Smooth muscle cell of trachea (primary cell): ENCODE data around the gene ZNF350. TPM values are rescaled to one million over a fixed set of nuclear protein-coding genes. Genes with fewer than 3 reads are reported as not detected.

Source experiments
- total RNA-seq: library from RNA; depleted of rRNA; stranded (reverse); fragments of >200 nt; gene quantifications from 2 replicates; pipeline ENCODE4 v1.2.1, GENCODE V29; 2014

The ZNF350 gene
- 12.2 and 17.0 TPM in 2 replicates for total RNA-seq

DNA sequence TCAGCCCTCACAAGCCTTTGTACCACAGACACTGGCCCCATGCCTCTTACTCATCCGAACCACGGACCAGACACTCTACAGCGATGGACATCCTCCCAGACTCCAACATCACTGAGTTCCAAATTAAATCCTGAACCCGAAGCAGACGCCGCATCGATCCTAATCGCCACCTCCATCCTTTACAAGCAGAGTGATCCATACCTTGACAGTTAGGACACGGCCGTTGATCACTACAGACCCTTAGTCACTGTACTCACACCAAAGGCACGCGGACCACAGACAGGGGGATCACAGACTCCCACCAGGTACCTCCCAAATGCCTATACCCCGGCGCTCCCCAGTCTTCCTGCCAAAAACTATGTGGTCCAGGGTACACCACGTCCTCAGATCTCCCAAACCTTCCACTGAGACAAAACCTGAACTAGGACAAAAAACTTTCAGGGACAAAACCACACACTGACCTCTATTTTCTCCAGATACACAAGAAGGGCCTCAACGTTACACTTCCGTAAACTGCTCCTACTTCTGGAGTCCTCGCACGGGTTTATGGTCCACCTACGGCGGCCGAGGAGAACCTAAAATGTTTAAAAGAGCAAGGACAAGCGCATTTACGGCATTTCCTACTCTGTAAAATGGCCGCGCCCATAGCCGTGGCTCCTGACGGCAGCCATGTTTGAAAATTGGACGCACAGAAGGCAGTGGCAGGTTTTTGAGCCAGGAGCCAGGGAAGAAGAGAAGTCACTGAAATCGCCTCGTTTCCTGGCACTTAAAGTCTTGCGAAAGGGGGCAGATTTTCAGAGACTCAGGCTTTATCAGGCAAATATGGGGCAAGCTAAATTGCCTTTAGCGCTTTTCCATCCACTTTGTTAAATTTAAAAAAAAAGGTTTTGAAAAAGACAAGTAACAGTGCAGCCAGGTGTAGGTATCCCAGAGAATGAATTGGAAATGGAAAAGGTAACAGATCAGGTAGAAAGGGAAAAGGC lies at the start of gene ZNF350:
Gene ZNF350, minus strand, starts transcription at position 532 of the 983 bp plus-strand sequence. CDS start 12,480 bp downstream, outside the sequence.

DNA sequence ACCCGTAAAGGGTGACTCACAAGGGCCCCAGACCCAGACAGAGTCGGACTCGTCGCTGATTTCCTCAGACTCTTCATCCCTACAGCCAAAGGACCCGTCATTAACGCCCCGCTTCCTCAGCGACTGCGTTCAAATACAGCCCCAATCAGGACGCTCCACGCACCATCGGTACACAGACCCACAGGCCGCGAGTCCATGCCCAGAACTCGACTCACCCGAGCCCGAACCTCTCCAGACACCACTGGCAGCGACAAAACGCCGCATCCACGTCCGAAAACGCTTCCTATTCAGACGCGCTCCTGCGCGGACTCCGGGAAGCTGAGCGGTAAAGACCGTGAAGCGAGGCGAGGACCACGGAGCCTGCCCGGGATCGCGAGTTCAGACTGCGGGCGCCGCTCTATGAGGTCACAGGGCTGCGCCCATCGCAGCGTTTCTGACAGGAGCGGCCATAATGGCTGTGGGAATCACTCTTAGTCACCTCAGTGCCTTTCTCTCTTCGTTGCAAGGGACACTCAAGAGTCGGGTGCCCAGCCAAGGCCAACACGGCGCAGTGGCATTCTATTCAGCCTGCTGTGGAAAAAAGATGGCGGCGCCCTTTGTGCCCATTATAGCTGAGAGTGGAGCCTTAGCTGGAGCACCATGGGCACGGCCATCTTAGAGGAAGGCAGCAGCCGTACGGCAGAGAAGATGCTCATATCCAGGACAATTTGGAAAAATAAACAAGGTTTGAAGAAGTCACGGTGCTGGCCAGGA lies 41.6 kb upstream of the ZNF350 start, which contains the start of gene ZNF614:
Gene ZNF614, minus strand, starts transcription at position 353 of the 753 bp plus-strand sequence. CDS start 2,634 bp downstream, outside the sequence.

GRCh38 chr19:52007806-52008557 lies 21.3 kb upstream of the ZNF350 start, which contains the start of gene ZNF615:
Gene ZNF615, minus strand, starts transcription at chr19:52008211. Its CDS starts 4,500 bp downstream, at chr19:52003711.

DNA sequence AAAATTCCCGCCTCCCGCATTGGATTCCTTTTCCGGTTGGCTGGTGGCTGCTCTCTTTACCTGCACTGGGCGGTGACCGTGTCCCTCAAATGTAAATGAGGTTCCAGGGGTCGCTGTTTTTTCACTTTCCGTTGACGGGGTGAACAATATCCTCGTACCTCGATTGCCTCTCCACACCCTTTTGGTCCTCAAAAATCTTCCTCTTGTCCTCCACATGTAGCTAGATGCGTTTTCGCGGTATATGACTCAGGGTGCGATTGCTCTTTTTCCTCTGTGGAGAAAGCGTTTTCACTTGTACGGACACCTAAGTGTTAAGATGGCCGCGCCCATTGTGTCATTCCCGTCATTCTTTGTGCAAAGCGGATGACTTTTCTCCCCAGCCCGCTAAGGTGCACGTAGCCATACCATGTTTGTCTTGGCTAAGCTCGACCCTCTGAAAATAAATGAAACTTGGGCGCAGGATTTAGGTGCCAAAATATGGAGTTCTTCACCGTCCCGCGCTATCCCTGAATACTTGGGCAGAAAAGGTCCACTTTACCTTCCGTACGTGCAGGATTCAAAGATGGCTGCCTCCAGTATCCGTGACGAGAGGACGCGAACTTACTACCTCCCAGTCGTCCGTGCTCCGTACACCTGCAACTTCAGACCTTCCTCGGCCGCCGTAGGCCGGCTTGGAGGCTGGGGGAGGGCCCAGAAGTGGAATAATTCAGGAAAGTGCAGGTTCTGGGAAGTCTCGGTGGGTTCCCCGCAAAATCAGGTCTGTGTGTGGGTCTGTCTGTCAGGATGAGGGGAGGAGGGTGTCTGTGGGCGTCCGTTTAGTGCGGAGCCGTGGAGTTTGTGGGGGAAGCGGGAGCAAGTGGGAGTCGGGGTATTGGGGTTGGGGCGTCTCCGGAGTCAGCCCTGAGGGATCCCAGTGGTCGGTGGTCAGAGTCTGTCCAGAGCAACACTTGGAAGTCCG lies 59.6 kb downstream of the ZNF350 start, which contains the start of gene ZNF613:
Gene ZNF613, plus strand, starts transcription at position 689 of the 958 bp plus-strand sequence. CDS start 8,749 bp downstream, outside the sequence.

Other genes starting within 250 kb of the ZNF350 start
- gene FPR1, start 235.0 kb downstream of the ZNF350 start, total RNA-seq = not detected in 2 replicates
- not detected in 2 replicates for gene FPR2, start 225.7 kb downstream of the ZNF350 start, total RNA-seq
- gene FPR3, start 191.7 kb downstream of the ZNF350 start, total RNA-seq = not detected in 2 replicates
- 7.9 and 8.3 TPM in 2 replicates for gene ZNF577, start 98.9 kb downstream of the ZNF350 start, total RNA-seq
- 3.8 and 4.8 TPM in 2 replicates for gene ZNF649, start 81.8 kb downstream of the ZNF350 start, total RNA-seq
- gene ZNF613, start 59.4 kb downstream of the ZNF350 start, total RNA-seq = 5.5 and 8.8 TPM in 2 replicates
- gene ZNF615, start 21.4 kb upstream of the ZNF350 start, total RNA-seq = 9.4 and 15.6 TPM in 2 replicates
- gene ZNF614, start 41.5 kb upstream of the ZNF350 start, total RNA-seq = 7.4 and 8.6 TPM in 2 replicates
- 8.9 and 13.8 TPM in 2 replicates for gene ZNF432, start 62.0 kb upstream of the ZNF350 start, total RNA-seq
- gene ZNF841, start 108.9 kb upstream of the ZNF350 start, total RNA-seq = 23.5 and 26.9 TPM in 2 replicates
- 12.9 and 14.1 TPM in 2 replicates for gene ZNF616, start 153.1 kb upstream of the ZNF350 start, total RNA-seq
- gene ZNF836, start 184.8 kb upstream of the ZNF350 start, total RNA-seq = 8.7 and 10.8 TPM in 2 replicates
- 256 and 283 TPM in 2 replicates for gene PPP2R1A, start 203.2 kb upstream of the ZNF350 start, total RNA-seq